Duodenal mucosa (tissue), 2 donors: ENCODE results near the gene CCT3.

ENCODE experiments used
- H3K27ac ChIP-seq: one replicate; pipeline ENCODE4 v1.7.0; 2013; ENCODE audit warnings: low read depth, low read length
- H3K27me3 ChIP-seq, 2 donors: one replicate each; pipeline ENCODE4 v1.7.0; 2013; ENCODE audit warnings: low read length in 2 of 2, control low read depth in 1 of 2; ENCODE audit not compliant: insufficient read depth in 2 of 2, control insufficient read depth in 1 of 2
- H3K36me3 ChIP-seq, 2 donors: one replicate each; pipeline ENCODE4 v1.7.0; 2013; ENCODE audit warnings: low read length in 2 of 2, control low read depth in 1 of 2; ENCODE audit not compliant: insufficient read depth in 2 of 2, control insufficient read depth in 1 of 2
- H3K4me1 ChIP-seq, 2 donors: one replicate each; pipeline ENCODE4 v1.7.0; 2013; ENCODE audit warnings: low read length in 2 of 2, control low read depth in 1 of 2; ENCODE audit not compliant: insufficient read depth in 2 of 2, control insufficient read depth in 1 of 2
- H3K4me3 ChIP-seq, 2 donors: one replicate each; pipeline ENCODE4 v1.7.0; 2013; ENCODE audit warnings: low read length in 2 of 2, low read depth in 1 of 2
- H3K9ac ChIP-seq, 2 donors: one replicate each; pipeline ENCODE4 v1.7.0; 2013; ENCODE audit warnings: low read length in 2 of 2, low read depth in 1 of 2
- H3K9me3 ChIP-seq, 2 donors: one replicate each; pipeline ENCODE4 v1.7.0; 2013; ENCODE audit warnings: low read length in 2 of 2, control low read depth in 1 of 2; ENCODE audit not compliant: control insufficient read depth in 1 of 2

The CCT3 gene

GRCh38 chr1:156283521-156283920 lies 54.6 kb downstream of the CCT3 start:
- Histone ChIP-seq H3K4me1 (peaks cover 22 to 32% of the 10 kb centered on the region in 2 donors), H3K27ac (peak overlapping the region; percentile 26), H3K27me3 (no peaks in the 10 kb centered on the region), H3K4me3 (peak overlapping the region; percentile 94), H3K9me3 (no peaks in the 10 kb centered on the region), H3K9ac (peak overlapping the region; percentile 81 to 88), H3K36me3 (peaks cover 6 to 14% of the 10 kb centered on the region in 2 donors)

GRCh38 chr1:156282479-156283222 lies 55.4 kb downstream of the CCT3 start, which contains the start of gene SMG5:
TSS of gene SMG5 (minus strand) at chr1:156282825. CDS start at chr1:156282680, 145 bp downstream.
- no peaks in the 10 kb centered on the region for H3K9me3 ChIP-seq
- H3K27ac ChIP-seq = peak within 1 kb of the TSS; percentile 84

GRCh38 chr1:156281693-156282478 lies 56.2 kb downstream of the CCT3 start:
- peak overlapping the region; percentile 84 for H3K27ac ChIP-seq
- H3K9me3 ChIP-seq = no peaks in the 10 kb centered on the region
- H3K27me3 ChIP-seq = no peaks in the 10 kb centered on the region
- H3K9ac ChIP-seq = peak overlapping the region; percentile 81 to 88
- H3K36me3 ChIP-seq = peaks cover 19 to 29% of the 10 kb centered on the region in 2 donors
- H3K4me3 ChIP-seq = peak overlapping the region; percentile 94
- peaks cover 22 to 32% of the 10 kb centered on the region in 2 donors for H3K4me1 ChIP-seq

More at GRCh38 chr1:156282479-156283222, 55.4 kb downstream of the CCT3 start, which contains the start of gene SMG5:
- Histone ChIP-seq H3K27me3 (no peaks in the 10 kb centered on the region), H3K36me3 (peaks cover 15 to 22% of the 10 kb centered on the region in 2 donors), H3K9ac (peak within 1 kb of the TSS; percentile 81 to 88), H3K4me1 (peaks cover 22 to 32% of the 10 kb centered on the region in 2 donors), H3K4me3 (peak within 1 kb of the TSS; percentile 94)

GRCh38 chr1:156281281-156281680 lies 56.8 kb downstream of the CCT3 start:
- peaks cover 25 to 35% of the 10 kb centered on the region in 2 donors for H3K36me3 ChIP-seq
- no peaks in the 10 kb centered on the region for H3K9me3 ChIP-seq
- H3K4me3 ChIP-seq = peak overlapping the region; percentile 94
- H3K27me3 ChIP-seq = no peaks in the 10 kb centered on the region
- peaks cover 22 to 32% of the 10 kb centered on the region in 2 donors for H3K4me1 ChIP-seq
- H3K9ac ChIP-seq = peak overlapping the region; percentile 81 to 88
- no peak overlapping the region for H3K27ac ChIP-seq

GRCh38 chr1:156279837-156280236 lies 58.3 kb downstream of the CCT3 start:
- Histone ChIP-seq H3K9ac (no peak overlapping the region), H3K4me3 (no peak overlapping the region), H3K27ac (no peak overlapping the region), H3K36me3 (peaks cover 33 to 44% of the 10 kb centered on the region in 2 donors), H3K9me3 (no peaks in the 10 kb centered on the region), H3K27me3 (no peaks in the 10 kb centered on the region), H3K4me1 (peaks cover 22 to 32% of the 10 kb centered on the region in 2 donors)

- Histone ChIP-seq H3K36me3 (peaks cover 57 to 73% of the 10 kb centered on the region in 2 donors), H3K27ac (no peak overlapping the region), H3K27me3 (no peaks in the 10 kb centered on the region), H3K4me1 (peaks cover 10 to 13% of the 10 kb centered on the region in 2 donors), H3K9me3 (no peaks in the 10 kb centered on the region), H3K4me3 (no peak overlapping the region), H3K9ac (no peak overlapping the region)
These were observed 61.1 kb downstream of the CCT3 start for GRCh38 chr1:156276966-156277381.

GRCh38 chr1:156276532-156276931 lies 61.6 kb downstream of the CCT3 start:
- Histone ChIP-seq H3K27ac (no peak overlapping the region), H3K9ac (no peak overlapping the region), H3K9me3 (no peaks in the 10 kb centered on the region)

GRCh38 chr1:156270314-156270713 lies 67.8 kb downstream of the CCT3 start:
- Histone ChIP-seq H3K9ac (no peak overlapping the region), H3K27ac (no peak overlapping the region), H3K36me3 (peaks cover 64 to 87% of the 10 kb centered on the region in 2 donors), H3K4me3 (no peak overlapping the region), H3K9me3 (no peaks in the 10 kb centered on the region), H3K27me3 (no peaks in the 10 kb centered on the region), H3K4me1 (no peaks in the 10 kb centered on the region)

More at GRCh38 chr1:156276532-156276931, 61.6 kb downstream of the CCT3 start:
- no peak overlapping the region for H3K4me3 ChIP-seq
- H3K4me1 ChIP-seq = peaks cover 7 to 8% of the 10 kb centered on the region in 2 donors
- H3K27me3 ChIP-seq = no peaks in the 10 kb centered on the region
- H3K36me3 ChIP-seq = peaks cover 60 to 77% of the 10 kb centered on the region in 2 donors

- no peaks in the 10 kb centered on the region for H3K4me1 ChIP-seq
- no peaks in the 10 kb centered on the region for H3K9me3 ChIP-seq
- no peak overlapping the region for H3K27ac ChIP-seq
- H3K36me3 ChIP-seq = peaks cover 52 to 81% of the 10 kb centered on the region in 2 donors
- no peak overlapping the region for H3K4me3 ChIP-seq
- no peak overlapping the region for H3K9ac ChIP-seq
- no peaks in the 10 kb centered on the region for H3K27me3 ChIP-seq
These were observed 69.8 kb downstream of the CCT3 start for GRCh38 chr1:156268336-156268735.

GRCh38 chr1:156266051-156266450 lies 72.0 kb downstream of the CCT3 start:
- Histone ChIP-seq H3K36me3 (peaks cover 49 to 82% of the 10 kb centered on the region in 2 donors), H3K4me3 (no peak overlapping the region), H3K9me3 (no peaks in the 10 kb centered on the region), H3K9ac (no peak overlapping the region), H3K4me1 (no peaks in the 10 kb centered on the region), H3K27ac (no peak overlapping the region), H3K27me3 (no peaks in the 10 kb centered on the region)
